GM21526 (cell line): Measurements from ENCODE around the gene MSH2.

Experiments used
- ATAC-seq: cut with Tn5 transposase; IDR thresholded peaks from one replicate; pipeline ENCODE4 v1.9.1; 2021; ENCODE audit warnings: moderate library complexity; ENCODE audit not compliant: unreplicated experiment, low FRiP score

Gene MSH2

DNA sequence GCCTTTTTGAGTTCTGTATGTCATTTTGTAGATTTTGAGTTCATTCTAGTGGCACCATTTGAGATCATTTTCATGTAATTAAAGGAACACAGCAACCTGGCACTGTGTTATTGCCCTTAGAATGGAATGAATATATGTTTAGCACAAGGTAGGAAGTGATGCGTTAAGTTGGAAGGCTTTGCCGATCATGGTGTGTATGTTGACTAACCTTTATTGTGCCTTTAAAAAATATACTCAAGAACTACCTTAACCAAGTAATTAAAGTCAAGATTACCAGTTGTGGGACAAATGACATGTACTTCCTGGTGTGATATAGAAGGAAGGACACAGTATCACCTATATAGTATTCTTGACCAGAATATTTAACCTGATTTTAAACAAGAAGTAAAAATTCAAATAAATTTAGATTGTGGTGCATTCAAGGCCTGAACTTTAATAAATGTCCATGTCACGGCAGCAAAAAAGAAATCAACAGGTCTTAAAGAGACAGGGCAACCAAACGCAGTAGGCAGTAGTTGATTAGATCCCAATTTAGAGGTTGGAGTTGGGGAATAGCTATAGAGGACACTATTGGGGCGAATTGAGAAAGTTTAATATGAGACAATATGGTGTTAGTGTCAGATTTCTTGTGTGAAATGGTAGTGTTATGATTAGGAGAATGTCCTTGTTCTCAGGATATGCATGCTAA, 68.6 kb downstream of the MSH2 start:
- ATAC-seq, result no peak

DNA sequence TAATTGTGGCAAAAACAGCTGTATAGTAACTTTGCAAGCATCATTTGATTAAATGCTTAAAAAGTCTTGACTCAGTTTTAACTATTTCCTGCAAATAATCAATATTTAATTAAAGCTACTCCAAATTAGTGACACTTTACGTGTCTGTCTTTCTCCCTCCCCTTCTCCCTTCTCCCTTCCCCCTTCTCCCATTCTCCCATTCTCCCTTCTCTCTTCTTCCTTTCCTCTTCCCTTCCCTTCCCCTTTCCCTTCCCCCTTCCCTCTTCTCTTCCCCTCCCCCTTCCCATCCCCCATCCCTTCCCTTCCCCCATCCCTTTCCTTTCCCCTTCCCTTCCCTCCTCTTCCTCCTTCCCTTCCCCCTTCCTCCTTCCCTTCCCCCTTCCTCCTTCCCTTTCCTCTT, 76.9 kb downstream of the MSH2 start:
- no peak for ATAC-seq

DNA sequence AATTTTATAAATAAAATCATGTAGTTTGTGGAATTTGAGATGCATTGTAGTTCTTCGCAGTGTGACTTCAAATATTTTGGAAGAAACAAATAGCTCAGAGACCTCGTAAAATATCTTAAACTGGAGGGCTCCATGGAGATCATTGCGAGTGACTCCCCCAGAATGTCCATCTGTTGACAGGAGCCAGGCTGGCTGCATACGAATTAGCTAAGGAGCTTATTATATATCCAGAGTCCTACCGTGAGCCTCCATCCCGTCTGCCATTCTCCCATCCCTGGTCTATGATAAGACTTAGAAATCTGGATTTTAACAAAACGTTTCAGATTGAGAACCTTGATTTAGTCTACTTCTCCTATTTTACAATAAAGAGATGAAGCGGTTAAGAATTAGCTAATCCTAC, 80.2 kb downstream of the MSH2 start:
- ATAC-seq, result no peak

DNA sequence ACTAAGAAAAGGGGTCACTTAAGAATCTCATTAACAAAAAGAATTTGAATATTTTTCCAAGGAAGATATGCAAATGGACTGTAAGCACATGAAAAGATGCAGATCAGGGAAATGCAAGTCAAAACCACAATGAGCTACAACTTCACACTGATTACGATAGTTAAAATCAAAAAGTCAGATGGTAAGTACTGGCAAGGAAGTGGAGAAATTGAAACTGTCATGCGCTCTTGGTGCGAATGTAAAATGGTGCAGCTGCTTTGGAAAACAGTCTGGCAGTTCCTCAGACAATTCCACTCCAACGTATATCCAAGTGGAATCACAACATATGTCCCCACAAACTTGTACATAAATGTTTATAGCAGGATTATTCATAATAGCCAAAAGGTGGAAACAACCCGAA, 81.4 kb downstream of the MSH2 start:
- ATAC-seq, result no peak

DNA sequence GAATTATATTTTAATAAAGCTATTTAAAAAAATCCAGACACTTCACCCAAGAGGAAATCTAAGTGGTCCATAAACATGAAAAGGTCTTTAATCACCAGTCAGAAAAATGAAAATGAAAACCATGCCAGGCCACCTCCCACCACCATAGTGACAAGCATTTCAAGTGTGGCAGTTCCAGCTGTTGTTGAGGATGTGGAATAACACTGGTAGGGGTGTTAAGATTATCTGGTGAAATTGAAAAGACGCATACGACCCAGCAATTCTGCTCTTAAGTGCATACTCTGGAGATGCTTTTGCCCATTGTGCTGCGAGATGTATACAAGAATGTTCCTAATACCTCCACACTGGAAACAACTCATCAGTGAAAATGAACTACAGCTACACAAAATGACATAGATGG, 82.2 kb downstream of the MSH2 start:
- no peak for ATAC-seq

DNA sequence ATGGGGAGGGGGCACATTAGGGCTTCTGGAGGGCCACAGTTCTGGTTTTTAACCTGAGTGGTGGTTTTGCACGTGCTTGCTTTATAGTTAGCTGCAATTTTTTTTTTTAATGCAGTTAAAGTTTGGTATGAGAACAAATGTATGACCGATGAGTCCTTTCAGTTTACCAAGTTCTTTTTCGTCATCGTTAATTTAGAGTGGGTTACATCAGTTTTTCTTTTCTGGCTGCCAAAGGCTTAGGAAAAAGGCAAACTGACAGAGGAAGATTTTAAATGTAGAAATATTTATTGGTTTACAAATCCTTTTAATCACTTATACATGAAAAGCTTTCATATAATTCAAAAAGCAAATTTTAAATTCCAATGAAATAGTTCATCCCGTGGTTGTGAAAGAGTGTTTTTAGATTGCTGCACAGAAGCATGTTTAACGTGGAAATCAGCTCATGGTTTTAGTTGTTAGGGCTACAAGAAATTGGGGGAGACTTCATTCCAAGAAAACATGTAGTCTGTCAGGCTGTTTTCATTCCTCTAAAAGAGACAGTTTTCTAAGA, 82.9 kb downstream of the MSH2 start:
- no peak for ATAC-seq

DNA sequence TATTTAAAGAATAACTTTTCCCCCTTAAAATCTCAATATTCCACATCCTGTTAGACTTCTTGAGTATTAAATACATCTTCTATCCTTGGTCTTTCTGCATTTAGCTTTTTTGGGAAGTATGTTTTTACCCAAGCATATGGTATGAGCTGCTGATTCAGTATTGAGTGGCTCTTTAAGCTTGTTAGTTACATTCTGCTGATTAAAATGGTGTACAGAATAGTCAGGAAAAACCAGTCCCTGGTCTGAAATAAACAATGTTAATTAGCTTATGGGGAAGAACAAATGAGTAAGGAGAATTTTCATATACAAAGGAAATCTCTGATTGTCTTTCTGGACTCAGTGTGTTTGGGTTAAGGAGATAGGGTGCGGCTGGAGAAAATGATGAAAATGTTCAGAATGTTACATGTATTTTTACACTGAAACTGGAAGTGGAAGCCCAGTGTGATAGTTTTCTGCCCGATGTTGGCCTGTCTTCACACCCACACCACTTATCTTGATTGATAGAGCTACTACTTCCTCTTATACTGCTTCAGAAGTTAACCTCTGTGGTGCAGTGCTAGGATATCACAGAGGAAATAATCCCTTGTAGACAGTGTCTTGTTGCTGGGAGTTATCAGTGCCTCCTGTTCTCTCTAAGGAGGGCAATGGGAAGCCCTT, 84.0 kb downstream of the MSH2 start:
- peak; percentile 86 for ATAC-seq

DNA sequence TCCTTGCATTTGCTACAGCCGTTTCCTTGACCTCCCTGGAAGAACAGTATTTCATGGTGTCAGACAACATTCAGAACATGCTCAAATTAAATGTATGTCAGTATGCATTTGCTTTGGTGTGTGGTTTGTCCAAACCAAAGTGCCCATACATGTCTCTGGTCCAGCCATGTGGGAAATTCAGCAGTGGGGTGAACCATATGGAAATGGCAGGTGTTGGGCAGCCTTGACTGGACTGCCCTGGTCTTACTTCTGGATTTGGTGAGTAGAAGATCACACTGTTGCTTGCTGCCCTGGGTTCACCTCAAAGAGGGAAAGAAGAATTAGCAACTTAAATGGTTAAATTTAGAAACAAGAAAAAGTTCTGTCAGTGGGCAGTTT, 84.5 kb downstream of the MSH2 start:
- ATAC-seq, result no peak

DNA sequence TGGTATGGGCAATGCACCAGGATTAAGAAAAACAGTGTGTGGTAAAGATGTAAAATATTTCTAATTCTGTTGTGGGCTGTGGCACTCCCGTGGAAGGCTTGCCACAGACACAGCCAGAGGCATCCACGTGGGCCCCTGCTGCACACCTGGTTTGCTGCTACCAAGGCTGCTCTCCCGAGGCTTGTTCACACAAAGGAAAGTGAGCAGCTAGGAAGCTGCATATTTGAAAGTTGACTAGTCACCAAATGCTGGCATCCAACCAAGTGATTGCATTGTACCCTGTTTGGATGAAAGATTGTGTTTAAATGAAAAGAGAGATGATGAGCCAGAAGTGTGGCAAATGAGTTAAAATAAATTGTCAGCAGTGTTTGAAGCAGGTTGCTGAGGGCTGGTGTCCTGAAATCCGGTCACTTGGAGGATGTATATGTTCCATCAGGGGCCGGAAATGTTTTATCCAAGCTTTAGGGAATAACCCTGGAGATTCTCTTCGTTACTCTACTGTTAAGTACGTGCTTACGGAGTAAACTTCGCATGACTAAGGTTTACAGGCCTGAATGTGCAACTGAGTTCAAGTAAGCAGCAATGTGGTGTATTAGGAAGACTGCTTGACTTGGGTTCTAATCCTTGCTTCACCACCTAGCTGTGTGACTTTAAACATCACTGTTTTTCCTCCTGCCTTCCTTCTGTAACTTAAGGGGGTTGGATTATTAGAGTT, 86.1 kb downstream of the MSH2 start:
- ATAC-seq, result no peak

DNA sequence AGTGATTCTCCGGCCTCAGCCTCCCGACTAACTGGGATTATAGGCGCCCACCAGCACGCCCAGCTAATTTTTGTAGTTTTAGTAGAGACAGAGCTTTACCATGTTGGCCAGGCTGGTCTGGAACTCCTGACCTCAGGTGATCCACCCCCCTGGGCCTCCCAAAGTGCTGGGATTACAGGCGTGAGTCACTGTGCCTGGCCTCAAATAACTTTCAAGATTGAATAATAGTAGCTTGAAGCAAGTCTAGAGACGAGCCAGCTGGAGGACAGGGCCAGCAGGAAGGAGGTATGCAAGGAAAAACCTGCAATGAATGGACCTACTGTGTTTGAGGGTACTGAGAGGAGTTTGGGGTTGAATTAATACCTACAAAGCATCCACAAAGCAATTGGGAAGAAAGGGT, 87.5 kb downstream of the MSH2 start:
- no peak for ATAC-seq

DNA sequence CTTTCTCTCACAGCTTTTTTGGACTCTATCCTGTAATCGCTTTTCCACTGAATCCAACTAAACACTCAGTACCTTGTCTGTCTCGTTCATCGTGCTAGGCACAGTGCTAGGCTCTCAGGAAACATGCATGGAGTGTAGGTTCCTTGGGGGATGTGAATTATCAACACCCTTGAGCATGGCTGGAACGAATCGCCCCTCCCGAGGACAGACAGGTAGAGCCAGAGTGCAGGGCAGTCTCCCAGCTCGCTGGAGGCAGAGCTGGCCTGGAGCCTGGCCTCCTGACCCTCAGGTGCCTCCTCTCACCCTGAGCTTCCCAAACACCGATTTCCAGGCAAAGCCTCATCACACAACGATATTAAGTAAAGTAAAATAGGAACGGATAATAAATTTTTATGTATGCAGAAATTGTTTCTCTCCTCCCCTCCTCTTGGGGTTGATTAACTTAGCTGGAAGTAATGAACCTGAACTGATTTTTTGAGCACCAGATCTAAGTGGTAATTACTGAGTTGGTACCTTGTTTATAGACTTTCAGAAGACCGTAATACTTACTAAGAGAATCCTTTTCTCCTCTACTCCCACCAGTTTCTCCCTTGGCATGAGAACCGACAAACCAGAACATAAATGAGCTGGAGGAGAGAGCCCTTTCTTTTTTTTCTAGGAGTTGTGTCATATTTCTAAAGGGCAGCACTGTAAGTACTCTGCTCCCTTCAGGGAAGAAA, 90.5 kb downstream of the MSH2 start:
- no peak for ATAC-seq

DNA sequence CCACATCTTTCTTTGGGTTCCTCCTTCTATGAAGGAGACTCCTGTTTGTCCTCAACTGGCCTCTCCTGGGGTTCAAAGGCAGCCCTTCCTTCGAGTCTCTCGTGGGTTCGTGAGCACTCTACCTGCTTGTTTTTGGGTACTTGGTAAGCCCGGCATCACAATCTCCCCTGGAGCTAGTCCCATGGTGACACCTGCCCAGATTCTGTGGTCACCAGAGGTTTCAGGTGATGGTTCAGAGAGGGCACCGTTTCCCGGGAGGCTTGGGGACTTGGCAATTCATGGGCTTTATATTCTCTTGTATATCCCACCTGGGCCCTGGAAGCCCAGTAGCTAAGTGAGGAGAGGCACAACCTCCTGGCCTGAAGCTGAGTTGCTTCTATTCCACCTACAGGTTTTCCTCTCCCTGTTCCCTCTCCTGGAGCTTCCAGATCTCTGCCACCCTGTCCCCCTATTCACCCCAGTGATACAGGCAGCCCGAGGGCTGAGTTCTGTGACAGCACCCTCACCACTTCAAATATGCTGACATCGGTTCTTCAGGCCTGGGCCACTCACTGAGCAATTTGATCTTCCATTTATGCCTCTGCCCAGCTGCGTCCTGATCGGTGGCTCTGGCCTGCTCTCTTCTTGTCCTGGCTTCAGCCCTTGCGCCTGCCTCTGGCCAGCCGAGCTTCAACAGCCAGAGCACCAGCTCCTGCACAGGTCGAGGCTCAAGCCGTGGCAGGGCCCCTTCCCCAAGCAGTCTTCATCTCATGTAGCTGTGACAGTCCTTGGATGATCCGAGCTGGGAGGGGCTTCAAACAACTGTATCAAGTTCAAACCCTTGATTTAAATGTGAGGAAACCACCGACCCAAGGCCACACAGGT, 91.5 kb downstream of the MSH2 start:
- no peak for ATAC-seq

DNA sequence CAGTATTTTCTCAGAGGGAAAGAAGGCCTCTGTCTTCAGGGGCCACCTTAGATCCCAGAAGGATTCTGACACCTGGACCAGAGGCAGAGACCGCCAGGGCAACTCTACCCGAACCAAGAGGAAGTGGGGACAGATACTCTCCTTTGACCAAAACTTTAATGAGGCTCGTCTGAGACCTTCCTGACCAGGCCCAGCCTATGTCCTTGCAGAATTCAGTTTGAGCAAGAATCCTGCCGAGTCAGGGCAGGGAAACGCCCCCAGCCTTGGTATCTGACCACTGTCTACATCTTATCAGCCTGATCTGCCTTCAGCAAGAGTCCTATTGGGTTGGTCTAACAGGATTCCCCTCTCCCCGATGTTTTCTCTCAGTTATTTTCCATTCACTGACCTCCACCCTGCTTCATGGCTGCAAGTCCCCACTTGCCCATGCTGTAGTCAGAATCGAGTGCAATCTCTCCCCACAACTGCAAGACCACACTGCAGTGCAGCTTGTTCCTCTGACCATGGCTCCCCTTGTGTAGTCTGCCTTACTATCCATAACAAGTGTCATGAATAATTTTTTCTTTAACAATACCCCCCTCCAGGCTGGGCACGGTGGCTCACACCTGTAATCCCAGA, 95.0 kb downstream of the MSH2 start:
- ATAC-seq, result no peak

DNA sequence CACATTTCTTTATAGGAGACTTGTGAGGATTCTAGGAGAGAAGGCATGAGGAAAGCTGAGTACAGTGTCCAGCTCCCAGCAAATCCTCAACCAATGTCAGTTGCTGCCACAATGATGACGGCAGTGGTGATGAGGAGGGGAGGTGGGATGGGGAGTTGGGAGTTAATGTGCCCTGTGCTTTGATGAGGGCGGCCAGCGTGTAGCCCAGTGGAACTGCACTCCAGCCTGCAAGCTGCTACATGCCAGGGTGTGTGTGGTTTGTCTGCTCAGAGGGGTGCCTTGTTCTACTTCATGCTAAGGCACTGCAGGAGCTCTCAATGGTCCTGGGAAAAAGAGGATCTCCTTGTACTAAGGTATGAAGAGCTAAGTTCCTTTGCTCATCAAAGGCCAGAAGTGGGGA, 96.1 kb downstream of the MSH2 start:
- ATAC-seq, result no peak

DNA sequence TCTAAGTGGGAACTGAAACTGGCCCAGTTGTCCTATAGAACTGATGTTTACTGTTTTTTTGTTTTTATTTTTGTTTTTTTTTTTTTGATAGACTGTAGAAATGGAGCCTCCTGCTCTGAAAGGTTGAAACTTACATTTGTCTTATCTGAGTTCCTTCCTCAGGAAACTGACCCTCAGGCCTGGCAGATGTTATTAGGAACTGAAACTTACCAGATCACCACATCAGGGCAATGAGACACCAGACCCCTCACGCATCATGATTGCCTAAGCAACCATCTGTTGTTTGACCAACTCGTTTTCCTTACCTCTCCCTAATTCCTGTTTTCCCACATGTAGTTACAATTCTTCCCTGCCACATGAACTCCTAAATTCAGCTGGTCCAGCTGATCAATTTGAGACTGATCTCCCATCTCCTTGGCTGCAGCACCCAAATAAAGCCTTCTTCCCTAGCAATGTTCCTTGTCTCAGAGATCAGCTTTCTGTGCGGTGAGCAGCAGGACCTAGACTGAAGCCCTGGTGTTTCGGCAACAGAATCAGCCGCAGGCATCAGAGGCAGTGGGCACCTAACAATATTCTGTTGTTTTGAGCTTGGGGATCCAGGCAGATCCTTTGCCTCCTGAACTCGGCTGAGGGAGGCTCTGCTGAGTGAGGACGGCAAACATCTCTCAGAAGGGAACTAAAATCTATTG, 96.8 kb downstream of the MSH2 start:
- no peak for ATAC-seq

DNA sequence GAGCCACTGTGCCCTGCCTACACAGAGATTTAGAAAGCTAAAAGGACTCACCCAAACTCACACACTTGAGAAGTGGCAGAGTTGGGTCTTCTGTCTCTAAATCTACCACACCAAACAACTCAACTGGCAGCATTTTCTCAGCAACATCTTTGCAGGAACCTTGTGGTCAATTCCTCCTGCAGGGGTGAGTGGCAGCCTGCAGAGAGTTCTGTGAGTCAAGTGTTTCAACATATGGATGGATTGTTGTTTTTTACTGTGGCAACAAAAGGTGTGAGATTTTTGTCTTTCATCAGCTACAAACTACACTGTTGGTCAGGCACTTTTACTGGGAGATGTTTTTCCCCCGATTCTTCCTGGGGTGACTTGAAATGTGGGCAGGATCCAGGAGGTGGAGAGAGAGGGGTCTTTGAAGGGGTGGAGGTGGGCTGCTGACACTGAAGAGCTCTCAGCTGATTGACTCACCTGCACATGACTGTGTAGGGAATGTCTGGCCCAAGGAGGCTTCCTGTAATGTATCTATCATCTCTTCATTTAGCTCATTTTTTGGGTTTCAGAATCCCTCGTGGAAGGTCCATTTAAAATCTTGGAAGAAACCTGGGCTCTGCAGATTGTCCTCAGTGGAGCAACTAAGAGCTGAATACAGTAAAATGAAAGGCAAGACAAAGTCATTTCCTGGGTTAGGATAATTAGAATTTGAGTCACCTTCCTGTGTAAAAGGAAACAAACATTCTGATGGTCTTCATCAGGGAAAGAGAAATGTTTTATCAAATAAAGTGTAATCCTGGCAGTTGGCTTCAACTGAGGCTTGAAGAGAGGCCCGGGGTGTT, 98.6 kb downstream of the MSH2 start:
- no peak for ATAC-seq

DNA sequence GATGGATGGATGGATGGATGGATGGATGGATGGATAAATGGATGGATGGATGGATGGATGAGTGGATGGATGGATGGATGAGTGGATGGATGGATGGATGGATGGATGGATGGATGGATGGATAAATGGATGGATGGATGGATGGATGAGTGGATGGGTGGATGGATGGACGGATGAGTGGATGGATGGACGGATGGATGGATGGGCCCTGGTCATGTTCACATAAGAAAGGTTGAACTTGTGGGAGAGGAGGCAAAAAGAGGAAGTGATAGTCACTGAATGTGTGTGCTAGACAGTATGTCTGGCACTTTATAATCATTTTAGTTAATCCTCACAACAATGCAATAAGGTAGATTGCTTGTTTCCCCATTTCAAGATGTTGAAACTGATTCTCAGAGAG, 99.5 kb downstream of the MSH2 start:
- ATAC-seq, result peak; percentile 71

DNA sequence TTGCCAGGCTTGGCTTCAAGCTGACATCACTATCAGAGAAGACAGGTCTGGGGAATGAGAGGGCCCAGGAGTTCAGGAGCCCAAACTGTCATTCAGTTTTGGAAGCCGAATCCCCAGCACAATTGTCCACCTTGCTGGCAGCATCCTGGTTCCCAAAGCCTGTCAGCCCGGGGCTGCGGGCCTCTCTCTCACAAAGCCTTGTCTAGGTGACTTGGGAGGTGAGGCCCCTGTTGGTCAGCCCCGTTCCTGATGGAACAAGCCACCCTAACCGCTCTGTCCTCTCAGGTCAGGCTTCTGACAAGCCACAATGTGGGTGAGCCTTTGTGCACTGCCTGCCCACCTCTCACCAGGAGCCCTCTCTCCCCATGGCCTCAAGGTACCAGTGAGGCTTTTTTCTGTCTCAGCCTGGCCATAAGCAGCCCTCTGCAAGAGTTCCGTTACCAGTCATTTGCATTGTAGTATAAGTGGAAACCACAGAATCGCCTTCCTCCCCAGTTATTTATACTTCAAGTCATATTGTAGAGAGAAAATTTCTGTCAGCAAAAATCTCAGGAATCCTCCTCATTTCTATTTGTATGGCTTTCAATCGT, 100.6 kb downstream of the MSH2 start:
- peak; percentile 59 for ATAC-seq
